HG02852 (cell line): ENCODE results near the gene ZNF770.
A peak's percentile ranks its signal among the peaks of the same experiment; 100 is the strongest.

Experiments used
- ATAC-seq: cut with Tn5 transposase; IDR thresholded peaks from one replicate; pipeline ENCODE4 v1.9.1; 2021; ENCODE audit warnings: mild to moderate bottlenecking, moderate library complexity; ENCODE audit not compliant: unreplicated experiment

The ZNF770 gene

GRCh38 chr15:34988027-34988902, at the start of gene ZNF770:
ZNF770 (minus strand) TSS chr15:34988287; CDS start chr15:34983434, 4,853 bp downstream.
- peak; percentile 73 for ATAC-seq

DNA sequence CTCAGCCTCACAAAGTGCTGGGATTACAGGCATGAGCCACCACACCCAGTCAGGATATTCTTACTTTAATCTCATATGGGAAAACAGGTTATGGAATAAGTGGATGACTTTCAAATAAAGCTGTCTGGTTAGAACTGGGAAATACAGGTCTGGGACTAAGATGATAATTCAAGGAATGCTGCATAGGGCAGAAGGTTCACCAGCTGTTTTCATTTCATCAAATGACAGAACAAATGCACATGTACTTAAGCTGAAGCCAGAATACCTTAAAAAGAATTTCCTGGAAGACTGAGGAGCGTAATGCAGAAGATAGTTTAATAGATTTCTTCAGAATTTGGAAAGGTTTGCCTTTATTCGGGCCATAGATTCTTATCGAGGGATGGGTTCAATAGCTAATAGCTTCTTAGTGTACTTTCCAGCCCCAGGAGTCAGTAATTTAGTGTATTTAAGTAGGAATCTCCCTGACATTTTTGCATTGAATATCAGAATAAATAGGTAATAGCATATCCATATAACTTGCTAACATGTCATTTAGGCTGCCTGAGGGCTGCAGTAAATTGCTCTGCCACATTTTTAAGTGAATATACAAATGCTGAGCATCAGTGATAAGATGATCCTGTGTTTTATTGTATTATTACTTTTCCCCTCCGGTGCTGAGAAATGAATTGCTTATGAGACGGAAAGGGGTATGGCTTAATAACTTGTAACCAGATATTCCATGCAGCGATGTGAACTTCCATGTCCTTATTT, 40.3 kb upstream of the ZNF770 start:
- ATAC-seq: no peak

DNA sequence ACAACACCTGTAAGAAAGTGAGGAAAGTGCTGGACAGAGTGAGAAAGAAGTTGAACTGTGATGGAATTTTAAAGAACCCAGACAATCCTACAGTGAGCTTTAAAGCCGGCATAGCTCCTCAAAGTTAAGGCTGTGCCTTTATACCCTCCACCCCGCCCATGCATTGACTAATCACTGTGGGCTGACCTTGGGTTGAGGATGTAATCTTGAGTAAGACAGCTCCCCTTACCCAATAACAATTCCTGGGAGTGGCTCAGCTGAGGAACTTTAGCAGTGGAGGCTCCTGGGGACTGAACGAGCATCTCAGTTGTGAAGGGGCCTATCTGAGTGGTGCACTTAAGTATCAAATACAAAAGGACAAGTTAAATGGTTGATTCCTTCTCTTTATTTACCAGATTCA, 35.7 kb upstream of the ZNF770 start:
- ATAC-seq: no peak

- ATAC-seq: no peak
These were observed 32.9 kb upstream of the ZNF770 start for GRCh38 chr15:35020974-35021373.

- ATAC-seq: no peak
These were observed 31.6 kb upstream of the ZNF770 start for GRCh38 chr15:35019404-35020327.

- ATAC-seq: no peak
These were observed 26.2 kb upstream of the ZNF770 start for GRCh38 chr15:35014241-35014640.

GRCh38 chr15:35013370-35013769, 25.3 kb upstream of the ZNF770 start:
- ATAC-seq: no peak

- no peak for ATAC-seq
These were observed 19.3 kb upstream of the ZNF770 start for GRCh38 chr15:35007397-35007796.

DNA sequence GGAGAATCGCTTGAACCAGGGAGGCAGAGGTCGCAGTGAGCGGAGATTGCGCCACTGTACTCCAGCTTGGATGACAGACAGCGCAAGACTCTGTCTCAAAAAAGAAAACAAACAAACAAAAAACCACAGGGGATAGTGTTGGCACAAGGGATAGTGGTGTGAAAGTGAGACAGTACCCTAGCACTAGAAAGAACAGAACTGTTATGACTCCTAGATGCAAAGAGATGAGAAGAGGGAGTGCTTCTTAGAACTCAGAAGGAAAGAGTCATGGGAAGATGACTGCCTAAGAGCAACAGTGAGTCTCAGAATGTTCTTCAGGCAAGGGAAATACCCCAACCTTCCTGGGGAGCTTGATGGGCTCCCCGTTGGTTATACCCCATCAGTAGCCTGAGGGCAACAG, 17.8 kb upstream of the ZNF770 start:
- ATAC-seq: no peak

GRCh38 chr15:35003928-35004327, 15.8 kb upstream of the ZNF770 start:
- ATAC-seq: no peak

DNA sequence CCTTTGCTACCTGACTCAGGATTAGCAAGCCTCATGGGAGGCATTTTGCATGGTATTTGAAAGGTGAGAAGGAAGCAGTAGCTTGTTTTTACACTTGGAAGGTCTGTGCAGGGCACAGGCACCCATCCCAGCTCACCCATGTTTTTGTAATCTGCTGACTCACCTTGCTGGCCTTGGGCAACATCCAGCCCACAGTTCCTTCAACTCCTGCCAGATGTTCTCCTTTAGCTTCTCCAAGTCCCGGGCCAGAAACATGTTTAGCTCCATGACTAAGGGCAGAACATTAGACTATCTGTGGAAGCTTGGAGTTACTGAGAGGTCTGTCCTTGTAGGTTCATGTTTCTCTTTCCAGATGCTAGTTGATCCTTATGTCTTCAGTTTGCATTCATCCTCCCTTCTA, 12.4 kb upstream of the ZNF770 start:
- ATAC-seq: no peak

GRCh38 chr15:34999906-35000305, 11.8 kb upstream of the ZNF770 start:
- ATAC-seq: no peak

DNA sequence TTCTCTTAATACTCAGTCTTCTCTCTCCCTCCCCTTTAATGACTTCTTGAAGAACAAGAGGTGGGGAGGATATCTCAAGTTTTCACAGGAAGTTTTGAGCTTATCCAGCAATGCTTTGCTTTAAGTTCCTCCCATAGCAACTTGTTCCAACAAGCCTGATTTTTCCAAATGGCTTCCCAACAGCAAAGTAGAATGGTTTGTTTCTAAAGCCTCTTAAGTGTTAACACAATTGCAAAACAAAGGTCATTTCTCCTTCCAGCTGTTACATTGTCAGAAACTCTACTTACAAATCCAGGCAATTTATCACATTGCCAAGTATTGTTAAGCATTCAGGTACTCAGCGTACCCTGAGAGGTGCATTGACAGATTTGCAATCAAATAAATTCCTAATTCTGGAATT, 6.8 kb upstream of the ZNF770 start:
- no peak for ATAC-seq

DNA sequence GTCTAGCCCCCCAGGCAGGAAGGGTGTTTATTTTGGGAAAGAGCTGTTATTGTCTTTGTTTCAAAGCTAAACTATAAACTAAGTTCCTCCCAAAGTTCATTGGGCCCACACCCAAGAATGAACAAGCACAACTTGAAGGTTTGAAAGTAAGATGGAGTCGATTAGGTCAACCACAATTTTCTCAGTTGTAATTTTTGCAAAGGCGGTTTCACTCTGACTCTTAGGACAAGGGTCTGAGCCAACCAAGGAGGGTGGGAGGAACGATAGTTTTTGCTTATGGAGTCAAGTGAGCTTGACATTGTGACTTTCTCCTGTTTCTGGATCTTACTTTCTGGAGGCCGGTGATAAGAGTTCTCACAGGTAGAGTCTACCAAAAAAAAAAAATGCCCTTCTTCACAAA, 5.8 kb upstream of the ZNF770 start:
- ATAC-seq: peak; percentile 93

DNA sequence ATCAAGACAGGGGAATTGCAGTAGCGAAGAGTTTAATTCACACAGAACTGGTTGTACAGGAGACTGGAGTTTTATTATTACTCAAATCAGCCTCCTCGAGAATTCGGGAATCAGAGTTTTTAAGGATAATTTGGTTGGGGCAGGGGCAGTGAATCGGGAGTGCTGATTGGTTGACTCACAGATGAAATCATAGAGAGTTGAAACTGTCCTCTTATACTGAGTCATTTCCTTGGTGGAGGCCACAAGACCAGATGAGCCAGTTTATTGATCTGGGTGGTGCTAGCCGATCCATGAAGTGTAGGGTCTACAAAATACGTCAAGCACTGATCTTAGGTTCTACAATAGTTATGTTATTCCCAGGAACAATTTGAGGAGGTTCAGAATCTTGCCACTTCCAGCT, 5.3 kb upstream of the ZNF770 start:
- peak; percentile 30 for ATAC-seq

DNA sequence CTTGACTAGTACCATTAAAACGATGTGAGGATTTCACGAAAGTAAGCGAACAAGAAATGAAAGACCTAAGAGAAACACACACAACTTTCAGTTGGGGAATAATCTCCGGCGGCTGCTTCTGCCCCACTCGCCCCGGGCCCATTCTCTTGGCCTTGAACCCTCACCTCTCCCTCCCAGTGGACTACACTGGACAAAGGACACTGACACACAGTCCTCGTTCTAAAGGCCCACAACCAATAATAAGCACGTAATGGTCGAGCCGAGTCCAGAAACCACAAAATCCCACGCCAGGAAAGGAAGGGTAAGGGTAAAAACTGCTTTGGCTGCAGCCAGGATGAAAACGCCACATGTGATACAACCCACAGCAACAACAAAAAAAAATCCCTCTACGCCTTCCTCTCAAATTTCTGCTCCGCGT, 469 bp downstream of the ZNF770 start:
- ATAC-seq: no peak

DNA sequence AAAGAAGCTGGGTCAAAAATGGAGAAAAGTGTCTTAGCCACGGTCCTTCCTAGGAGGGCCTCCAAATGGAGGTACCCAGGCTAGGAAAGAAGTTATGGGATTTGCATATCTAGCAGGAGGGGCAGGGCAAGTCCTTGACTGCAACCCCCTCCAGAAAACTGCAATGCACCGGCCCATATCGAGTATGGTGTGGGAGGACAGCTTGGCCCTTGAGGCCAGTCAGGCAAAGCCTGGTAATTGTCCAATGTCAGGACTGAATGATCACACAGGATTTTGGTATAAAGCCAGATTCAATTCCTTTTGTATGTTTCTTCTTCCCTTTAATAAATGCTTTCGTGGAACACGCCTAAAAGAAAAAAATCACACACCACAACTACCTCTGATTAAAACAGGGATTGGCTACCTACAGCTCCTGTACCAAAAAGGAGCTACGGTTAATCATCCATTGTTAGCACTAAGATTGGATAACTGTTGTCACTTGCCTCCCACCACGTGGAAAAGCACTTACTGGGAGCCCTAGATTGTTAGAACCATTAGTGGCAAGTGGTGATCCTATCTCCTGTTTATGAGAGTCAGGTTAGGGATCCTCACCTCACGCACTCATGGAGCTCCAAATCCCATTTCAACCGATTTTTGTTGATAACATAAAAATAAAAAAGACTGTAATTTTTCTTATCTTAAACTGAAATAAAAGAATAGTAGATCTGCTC, 1.2 kb downstream of the ZNF770 start:
- no peak for ATAC-seq

DNA sequence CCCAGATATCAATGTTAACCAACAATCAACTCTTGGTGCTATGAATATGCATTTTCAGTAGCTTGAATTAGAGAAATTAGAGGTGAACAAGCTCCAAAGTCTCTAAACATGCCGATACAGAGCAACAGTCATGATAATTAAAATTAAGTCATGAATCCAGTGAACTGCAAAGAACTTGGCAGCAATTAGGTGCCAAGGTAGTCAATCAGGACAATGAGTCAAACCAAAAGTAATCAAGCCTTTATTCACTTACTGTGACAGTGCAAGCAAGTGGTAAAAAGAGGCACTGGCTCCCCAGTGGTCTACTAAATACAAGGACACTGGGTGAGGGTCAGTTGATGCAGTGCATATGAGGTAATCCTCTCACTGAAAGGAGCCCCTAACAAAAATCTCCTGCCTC, 1.8 kb downstream of the ZNF770 start:
- ATAC-seq: no peak

DNA sequence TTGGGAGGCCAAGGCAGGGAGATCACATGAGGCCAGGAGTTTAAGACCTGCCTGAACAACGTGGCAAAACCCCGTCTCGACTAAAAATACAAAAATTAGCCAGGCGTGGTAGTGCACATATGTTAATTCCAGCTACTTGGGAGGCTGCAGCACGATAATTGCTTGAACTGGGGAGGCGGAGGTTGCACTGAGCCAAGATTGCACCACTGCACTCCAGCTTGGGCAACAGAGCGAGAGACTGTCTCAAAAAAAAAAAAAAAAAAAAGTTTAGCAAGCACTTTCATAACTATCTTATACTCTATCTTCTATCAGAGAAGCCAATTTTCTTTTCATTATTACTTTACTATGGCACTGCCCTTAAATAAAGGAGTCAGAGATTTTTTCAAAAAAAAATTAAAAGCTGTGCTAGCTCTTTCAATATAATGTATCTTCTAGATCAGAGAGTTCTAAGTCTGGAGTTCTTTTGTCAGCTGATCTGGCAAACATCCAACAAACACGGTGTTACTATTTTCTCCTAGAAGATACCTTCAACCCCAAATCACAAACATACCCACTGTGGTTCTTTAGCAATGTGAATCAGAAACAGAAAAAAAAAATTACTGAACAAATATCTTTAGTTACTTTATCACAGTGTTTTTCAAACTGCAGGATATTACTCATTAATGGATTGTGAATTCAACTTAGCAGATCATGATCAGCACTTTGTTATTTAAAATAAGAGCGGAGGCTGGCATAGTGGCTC, 3.0 kb downstream of the ZNF770 start:
- ATAC-seq: no peak

- ATAC-seq: no peak
These were observed 11.3 kb downstream of the ZNF770 start for GRCh38 chr15:34976743-34977142.
